K562 (cell line): ENCODE results near the gene HDGFL2.

ENCODE experiments used
- ESRRA ChIP-seq: fragments of 450-650 bp; IDR thresholded peaks from 2 replicates; pipeline ENCODE4 v1.6.1; 2014; ENCODE audit warnings: low read depth, mild to moderate bottlenecking, moderate library complexity, borderline replicate concordance
- PHB2 ChIP-seq: fragments of 450-650 bp; IDR thresholded peaks from 2 replicates; pipeline ENCODE4 v1.6.1; 2017; ENCODE audit warnings: low read depth
- TAF1 ChIP-seq: IDR thresholded peaks from 2 replicates; pipeline ENCODE4 v1.6.1; 2011; ENCODE audit warnings: mild to moderate bottlenecking, low read length, moderate library complexity; ENCODE audit not compliant: insufficient read depth, control insufficient read depth, severe bottlenecking; ENCODE audit errors: extremely low read depth
- ZNF232 ChIP-seq: sonication (generic); formaldehyde crosslinking; IDR thresholded peaks from 2 replicates; pipeline ENCODE4 v1.8.0; 2022; ENCODE audit warnings: mild to moderate bottlenecking, missing genetic modification reagents
- TF ChIP-seq, protein P1 (sequence below): fragments of 450-650 bp; formaldehyde crosslinking; IDR thresholded peaks from 2 replicates; pipeline ENCODE4 v1.4.0; 2022; ENCODE audit warnings: mild to moderate bottlenecking, moderate library complexity
- TF ChIP-seq, protein P2 (sequence below), 2 experiments: fragments of 450-650 bp; conservative IDR thresholded peaks; 2 replicates each; pipeline ENCODE4 v1.6.1; 2017; ENCODE audit warnings: mild to moderate bottlenecking in 2 of 2, moderate library complexity in 2 of 2

DNA sequence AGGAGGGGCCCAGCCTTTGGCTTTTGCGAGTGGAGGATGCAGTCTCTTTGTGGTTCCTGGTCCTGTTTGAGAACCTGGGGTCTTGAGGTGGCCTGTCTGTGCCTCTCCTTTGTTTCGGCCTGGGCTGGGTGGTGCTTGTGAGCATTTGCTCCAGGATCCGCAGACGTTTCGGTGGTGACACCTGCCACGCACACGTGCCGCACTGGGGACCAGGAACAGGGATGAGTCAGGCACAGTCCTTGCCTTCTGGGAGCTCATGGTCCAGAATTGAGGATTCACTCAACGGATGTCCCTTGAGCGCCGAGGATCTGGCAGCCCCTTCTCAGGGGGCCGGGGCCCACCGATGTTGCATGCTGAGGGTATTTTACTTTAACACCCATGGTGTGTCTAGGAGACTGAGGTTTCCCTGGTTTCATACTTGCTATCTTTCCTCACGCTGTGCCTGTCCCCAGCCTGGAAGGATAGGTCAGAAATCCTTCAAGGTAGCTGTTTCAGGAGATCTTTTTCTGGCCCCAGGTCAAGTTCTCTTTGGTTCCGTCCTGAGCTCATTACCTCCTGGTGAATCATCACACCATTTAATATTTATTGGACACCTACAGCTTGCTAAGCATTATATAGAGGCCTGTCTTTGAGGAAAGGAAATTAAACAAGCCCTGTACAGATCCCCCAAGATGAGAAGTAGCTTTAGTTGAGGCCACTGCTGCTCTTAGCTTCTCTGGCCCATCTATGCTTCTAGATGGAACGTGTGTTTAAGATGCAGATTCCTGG lies 5.1 kb downstream of the HDGFL2 start:
- TF ChIP-seq, protein P1, sequence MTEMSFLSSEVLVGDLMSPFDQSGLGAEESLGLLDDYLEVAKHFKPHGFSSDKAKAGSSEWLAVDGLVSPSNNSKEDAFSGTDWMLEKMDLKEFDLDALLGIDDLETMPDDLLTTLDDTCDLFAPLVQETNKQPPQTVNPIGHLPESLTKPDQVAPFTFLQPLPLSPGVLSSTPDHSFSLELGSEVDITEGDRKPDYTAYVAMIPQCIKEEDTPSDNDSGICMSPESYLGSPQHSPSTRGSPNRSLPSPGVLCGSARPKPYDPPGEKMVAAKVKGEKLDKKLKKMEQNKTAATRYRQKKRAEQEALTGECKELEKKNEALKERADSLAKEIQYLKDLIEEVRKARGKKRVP = no peak
- TF ChIP-seq ESRRA (no peak), TAF1 (no peak), ZNF232 (CRISPR knock-in tag) (no peak), PHB2 (no peak)
- TF ChIP-seq, protein P2, sequence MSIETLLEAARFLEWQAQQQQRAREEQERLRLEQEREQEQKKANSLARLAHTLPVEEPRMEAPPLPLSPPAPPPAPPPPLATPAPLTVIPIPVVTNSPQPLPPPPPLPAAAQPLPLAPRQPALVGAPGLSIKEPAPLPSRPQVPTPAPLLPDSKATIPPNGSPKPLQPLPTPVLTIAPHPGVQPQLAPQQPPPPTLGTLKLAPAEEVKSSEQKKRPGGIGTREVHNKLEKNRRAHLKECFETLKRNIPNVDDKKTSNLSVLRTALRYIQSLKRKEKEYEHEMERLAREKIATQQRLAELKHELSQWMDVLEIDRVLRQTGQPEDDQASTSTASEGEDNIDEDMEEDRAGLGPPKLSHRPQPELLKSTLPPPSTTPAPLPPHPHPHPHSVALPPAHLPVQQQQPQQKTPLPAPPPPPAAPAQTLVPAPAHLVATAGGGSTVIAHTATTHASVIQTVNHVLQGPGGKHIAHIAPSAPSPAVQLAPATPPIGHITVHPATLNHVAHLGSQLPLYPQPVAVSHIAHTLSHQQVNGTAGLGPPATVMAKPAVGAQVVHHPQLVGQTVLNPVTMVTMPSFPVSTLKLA (conservative IDR thresholded peaks at IDR 0.05) = no peak
